ENCODE data around the gene RMC1. TPM values are rescaled to one million over a fixed set of nuclear protein-coding genes. Genes with fewer than 3 reads are reported as not detected.
"Not testable (repeated sequence)": the region's sequence is repeated elsewhere in the genome, so short reads cannot be mapped to it uniquely, and the experiment has no call there.

RMC1 gene
- total RNA-seq, 1 experiment from 2014 or later: 31.0 TPM

- no peak overlapping the region for H3K27ac Mint-ChIP-seq (ENCODE audit: unreplicated experiment)
- TF ChIP-seq CTCF (IDR thresholded peaks at IDR 0.05; ENCODE audit: unreplicated experiment): no peak
- CTCF ChIA-PET: no interaction called here
- BruUV-seq (replicated peaks): no TSS peak
- no peak for DNase-seq
- peaks cover 65% of the 10 kb centered on the region for H3K36me3 Mint-ChIP-seq (ENCODE audit: insufficient read depth, unreplicated experiment)
- H3K4me3 Mint-ChIP-seq (ENCODE audit: low read depth, unreplicated experiment): no peak overlapping the region
- no peaks in the 10 kb centered on the region for H3K9me3 Mint-ChIP-seq (ENCODE audit: low read depth, unreplicated experiment)
- no peaks in the 10 kb centered on the region for H3K27me3 Mint-ChIP-seq (ENCODE audit: unreplicated experiment)
- intact Hi-C loops (cut with micrococcal nuclease; ENCODE audit: unreplicated experiment): no loop called here
- peaks cover 19% of the 10 kb centered on the region for H3K4me1 Mint-ChIP-seq (ENCODE audit: low read depth, unreplicated experiment)
Observed at GRCh38 chr18:23553887-23554286, 50.6 kb downstream of the RMC1 start.

GRCh38 chr18:23556145-23556780, 53.0 kb downstream of the RMC1 start:
- no peak for DNase-seq
- no peaks in the 10 kb centered on the region for H3K27me3 Mint-ChIP-seq (ENCODE audit: unreplicated experiment)
- TF ChIP-seq CTCF (IDR thresholded peaks at IDR 0.05; ENCODE audit: unreplicated experiment): no peak
- H3K4me3 Mint-ChIP-seq (ENCODE audit: low read depth, unreplicated experiment): no peak overlapping the region
- H3K27ac Mint-ChIP-seq (ENCODE audit: unreplicated experiment): no peak overlapping the region
- H3K4me1 Mint-ChIP-seq (ENCODE audit: low read depth, unreplicated experiment): peaks cover 10% of the 10 kb centered on the region
- CTCF ChIA-PET: no interaction called here
- H3K9me3 Mint-ChIP-seq (ENCODE audit: low read depth, unreplicated experiment): no peaks in the 10 kb centered on the region
- BruUV-seq (replicated peaks): no TSS peak
- intact Hi-C loops (cut with micrococcal nuclease; ENCODE audit: unreplicated experiment): no loop called here
- H3K36me3 Mint-ChIP-seq (ENCODE audit: insufficient read depth, unreplicated experiment): peaks cover 67% of the 10 kb centered on the region

GRCh38 chr18:23557511-23557910, 54.2 kb downstream of the RMC1 start:
- intact Hi-C loops (cut with micrococcal nuclease; ENCODE audit: unreplicated experiment); DNase-seq; H3K9me3 Mint-ChIP-seq (ENCODE audit: low read depth, unreplicated experiment); H3K4me3 Mint-ChIP-seq (ENCODE audit: low read depth, unreplicated experiment); H3K4me1 Mint-ChIP-seq (ENCODE audit: low read depth, unreplicated experiment); H3K27me3 Mint-ChIP-seq (ENCODE audit: unreplicated experiment); CTCF ChIA-PET; H3K27ac Mint-ChIP-seq (ENCODE audit: unreplicated experiment); BruUV-seq (replicated peaks): not testable (repeated sequence)
- H3K36me3 Mint-ChIP-seq (ENCODE audit: insufficient read depth, unreplicated experiment): peaks cover 73% of the 10 kb centered on the region

- CTCF ChIA-PET: interaction anchor here (0.6 kb wide), 1 partner anchor 51 kb away, joined by 4 read pairs; no protein-coding TSS in a partner anchor
- no peak overlapping the region for H3K4me3 Mint-ChIP-seq (ENCODE audit: low read depth, unreplicated experiment)
Observed at GRCh38 chr18:23560186-23560585, 56.9 kb downstream of the RMC1 start.

More at GRCh38 chr18:23560186-23560585, 56.9 kb downstream of the RMC1 start:
- Mint-ChIP-seq H3K27ac (ENCODE audit: unreplicated experiment) (no peak overlapping the region), H3K36me3 (ENCODE audit: insufficient read depth, unreplicated experiment) (peaks cover 82% of the 10 kb centered on the region), H3K27me3 (ENCODE audit: unreplicated experiment) (no peaks in the 10 kb centered on the region), H3K9me3 (ENCODE audit: low read depth, unreplicated experiment) (no peaks in the 10 kb centered on the region), H3K4me1 (ENCODE audit: low read depth, unreplicated experiment) (peaks cover 8% of the 10 kb centered on the region)
- DNase-seq: no peak
- intact Hi-C loops (cut with micrococcal nuclease; ENCODE audit: unreplicated experiment): no loop called here
- TF ChIP-seq CTCF (IDR thresholded peaks at IDR 0.05; ENCODE audit: unreplicated experiment): no peak
- BruUV-seq (replicated peaks): no TSS peak

Data from Calu3 (cell line).